Suprapubic skin (tissue), 3 donors: ENCODE measurements around the gene GALNT18.

Experiments used
- CTCF ChIP-seq, 2 donors: fragments of 200-600 bp in 1 of 2; fragments of 450-650 bp in 1 of 2; sonication (generic) in 1 of 2; IDR thresholded peaks; one replicate each; pipeline ENCODE4 v1.5.1; 2016 to 2019; ENCODE audit warnings: antibody characterized with exemption in 2 of 2, mild to moderate bottlenecking in 1 of 2, moderate library complexity in 1 of 2
- POLR2A ChIP-seq, 2 donors: fragments of 450-650 bp; IDR thresholded peaks; one replicate each; pipeline ENCODE4 v1.6.1; 2017; ENCODE audit warnings: antibody characterized with exemption in 2 of 2, mild to moderate bottlenecking in 2 of 2, moderate library complexity in 2 of 2

- TF ChIP-seq CTCF (IDR thresholded peaks at IDR 0.05) (no peak), POLR2A (IDR thresholded peaks at IDR 0.05) (no peak)
Measured at GRCh38 chr11:11505692-11506091, 116.1 kb downstream of the GALNT18 start.
